GM20000 (cell line): Measurements from ENCODE around the gene BAD.

ENCODE experiments used
- DNase-seq: peaks from one replicate; pipeline ENCODE4 v3.0.0; 2012; ENCODE audit warnings: low spot score
- TF ChIP-seq, protein P1 (sequence below): IDR thresholded peaks from 2 replicates; pipeline ENCODE4 v1.5.1; 2012; ENCODE audit warnings: mild to moderate bottlenecking, control low read depth; ENCODE audit errors: extremely low read depth, missing control alignments

BAD gene

DNA sequence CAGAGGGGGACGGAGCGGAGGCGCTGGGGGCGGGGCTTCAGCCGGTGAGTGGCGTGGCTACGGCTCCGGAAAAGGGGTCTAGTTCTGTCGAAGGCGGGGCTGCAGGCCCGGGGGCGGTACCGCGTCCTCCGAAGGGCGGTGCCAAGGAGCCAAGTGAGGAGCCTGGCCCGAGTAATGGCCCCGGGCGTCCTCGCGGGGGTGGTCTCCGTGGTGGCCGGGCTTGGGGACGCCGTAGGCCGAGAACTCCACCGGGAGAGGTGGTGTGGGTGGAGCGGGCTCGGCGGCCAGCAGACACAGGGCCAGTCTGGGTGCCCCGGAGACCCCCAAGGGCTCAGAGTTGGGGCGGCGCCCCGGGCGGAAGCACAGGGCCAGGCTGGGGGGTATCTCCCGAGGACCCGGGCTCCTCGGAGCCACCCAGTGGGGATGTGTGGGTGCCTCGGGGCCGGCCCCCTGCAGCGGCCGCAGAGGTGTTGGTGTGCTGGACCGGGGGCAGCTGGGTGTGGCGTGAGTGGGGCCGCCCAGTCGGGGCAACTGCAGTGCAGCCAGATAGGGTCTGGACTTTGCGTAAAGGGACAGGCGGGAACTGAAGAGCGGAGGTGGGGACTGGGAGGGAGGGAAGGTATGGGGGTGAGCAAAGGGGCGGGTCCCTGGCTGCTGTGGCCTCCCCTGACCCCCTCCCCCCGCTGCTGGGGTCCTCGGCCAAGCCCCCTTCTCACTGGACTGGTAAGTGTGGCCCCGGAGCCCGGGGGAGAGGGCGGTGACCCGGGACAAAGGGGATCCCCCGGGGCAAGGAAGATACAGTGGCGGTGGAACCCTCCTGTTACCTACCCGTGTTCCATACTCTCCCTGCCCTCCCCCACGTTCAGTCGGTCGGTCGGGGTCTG is 42.7 kb downstream of the BAD start:
- TF ChIP-seq, protein P1, sequence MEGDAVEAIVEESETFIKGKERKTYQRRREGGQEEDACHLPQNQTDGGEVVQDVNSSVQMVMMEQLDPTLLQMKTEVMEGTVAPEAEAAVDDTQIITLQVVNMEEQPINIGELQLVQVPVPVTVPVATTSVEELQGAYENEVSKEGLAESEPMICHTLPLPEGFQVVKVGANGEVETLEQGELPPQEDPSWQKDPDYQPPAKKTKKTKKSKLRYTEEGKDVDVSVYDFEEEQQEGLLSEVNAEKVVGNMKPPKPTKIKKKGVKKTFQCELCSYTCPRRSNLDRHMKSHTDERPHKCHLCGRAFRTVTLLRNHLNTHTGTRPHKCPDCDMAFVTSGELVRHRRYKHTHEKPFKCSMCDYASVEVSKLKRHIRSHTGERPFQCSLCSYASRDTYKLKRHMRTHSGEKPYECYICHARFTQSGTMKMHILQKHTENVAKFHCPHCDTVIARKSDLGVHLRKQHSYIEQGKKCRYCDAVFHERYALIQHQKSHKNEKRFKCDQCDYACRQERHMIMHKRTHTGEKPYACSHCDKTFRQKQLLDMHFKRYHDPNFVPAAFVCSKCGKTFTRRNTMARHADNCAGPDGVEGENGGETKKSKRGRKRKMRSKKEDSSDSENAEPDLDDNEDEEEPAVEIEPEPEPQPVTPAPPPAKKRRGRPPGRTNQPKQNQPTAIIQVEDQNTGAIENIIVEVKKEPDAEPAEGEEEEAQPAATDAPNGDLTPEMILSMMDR, result no peak
- peak; percentile 98 for DNase-seq

DNA sequence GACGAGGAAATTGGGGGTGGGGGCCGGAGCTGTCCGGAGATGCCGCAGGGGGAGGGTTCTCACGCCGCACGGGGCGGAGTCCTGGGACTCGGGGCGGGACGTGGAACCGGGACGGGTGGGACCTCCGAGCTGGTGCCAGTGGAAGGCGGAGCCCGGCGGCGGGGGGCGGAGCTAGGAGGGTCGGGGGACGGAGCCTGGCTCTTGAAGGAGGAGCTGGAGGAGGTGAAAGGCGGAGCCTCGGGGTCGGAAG is 43.3 kb downstream of the BAD start:
- no peak for DNase-seq

DNA sequence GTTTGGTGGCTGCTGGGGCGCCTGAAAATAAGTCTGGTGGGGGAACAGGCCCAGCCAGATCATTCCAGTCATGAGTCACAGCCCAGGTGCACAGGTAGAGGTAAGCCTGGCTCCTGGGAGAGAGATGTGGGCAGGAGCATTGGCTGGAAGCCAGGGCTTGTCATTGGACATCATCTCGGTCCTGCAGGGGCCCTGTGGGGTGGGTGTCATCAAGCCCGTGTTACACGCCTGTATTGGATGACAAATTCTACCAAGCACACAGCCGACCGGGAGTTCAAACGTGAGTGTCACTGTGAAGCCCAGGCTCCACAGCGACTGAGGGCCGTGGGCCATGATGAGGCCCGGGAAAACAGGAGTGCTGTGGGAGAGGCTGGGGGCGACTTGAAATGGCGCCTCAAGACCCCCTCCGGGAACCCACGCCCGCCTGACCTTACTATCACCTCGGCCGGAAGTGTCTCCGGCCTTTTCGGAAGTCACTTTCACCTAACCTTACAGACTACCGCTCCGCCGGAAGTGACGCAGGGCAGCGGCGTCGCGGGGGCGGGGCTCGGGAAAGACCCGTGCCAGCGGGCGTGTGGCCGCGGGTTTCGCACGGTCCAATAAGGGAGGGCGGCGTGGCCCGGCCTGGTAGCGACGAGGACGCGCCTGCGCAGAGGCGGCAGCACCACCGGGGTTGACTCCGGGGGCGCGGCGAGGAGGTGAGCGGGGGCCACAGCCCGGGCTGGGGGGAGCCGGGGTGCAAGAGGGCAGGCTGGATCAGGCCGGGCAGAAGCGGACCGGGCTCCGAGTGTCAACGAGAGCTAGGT is 43.8 kb downstream of the BAD start, which contains the start of gene FKBP2:
TSS of gene FKBP2 (plus strand) at position 661 of the 806 bp plus-strand sequence. CDS start 1,293 bp downstream, outside the sequence.
- DNase-seq, result peak; percentile 96
- TF ChIP-seq, protein P1, result no peak

More for the DNA sequence above, 43.3 kb downstream of the BAD start:
- TF ChIP-seq, protein P1, result no peak

DNA sequence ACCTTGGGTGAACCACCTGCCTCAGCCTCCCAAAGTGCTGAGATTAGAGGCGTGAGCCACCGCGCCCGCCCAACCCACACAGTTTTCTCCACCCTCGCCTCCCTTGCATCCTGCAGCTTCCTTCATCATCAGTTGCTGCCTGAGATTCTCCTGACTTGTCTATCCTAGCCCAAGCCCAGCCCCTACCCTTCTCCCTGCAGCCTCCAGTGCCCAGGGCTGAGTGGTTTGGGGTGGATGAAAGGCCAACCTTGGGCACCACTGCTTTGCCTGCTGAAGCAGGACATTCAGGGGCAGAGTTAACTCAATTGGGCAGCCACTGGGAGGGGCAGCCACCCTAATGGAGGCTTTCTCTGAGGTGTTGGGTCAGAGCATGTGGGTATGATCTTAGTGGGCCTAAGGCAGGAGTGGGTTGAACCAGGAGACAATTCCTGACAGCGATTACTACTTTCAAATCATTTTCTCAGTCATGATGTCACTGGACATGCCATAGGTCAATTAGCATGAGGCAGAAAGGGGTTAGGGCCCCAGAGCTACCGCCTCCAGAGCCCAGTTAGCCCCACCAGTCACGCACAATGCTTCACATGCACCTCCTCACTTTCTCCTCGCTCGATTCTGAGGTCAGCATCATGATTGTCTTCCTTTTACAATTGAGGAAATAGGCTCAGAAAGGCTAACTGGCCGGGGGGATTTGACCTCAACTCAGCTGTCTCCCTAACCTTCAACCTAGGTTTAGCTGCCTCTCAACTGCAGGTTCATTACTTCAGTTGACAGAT is 44.6 kb downstream of the BAD start:
- peak; percentile 82 for DNase-seq

DNA sequence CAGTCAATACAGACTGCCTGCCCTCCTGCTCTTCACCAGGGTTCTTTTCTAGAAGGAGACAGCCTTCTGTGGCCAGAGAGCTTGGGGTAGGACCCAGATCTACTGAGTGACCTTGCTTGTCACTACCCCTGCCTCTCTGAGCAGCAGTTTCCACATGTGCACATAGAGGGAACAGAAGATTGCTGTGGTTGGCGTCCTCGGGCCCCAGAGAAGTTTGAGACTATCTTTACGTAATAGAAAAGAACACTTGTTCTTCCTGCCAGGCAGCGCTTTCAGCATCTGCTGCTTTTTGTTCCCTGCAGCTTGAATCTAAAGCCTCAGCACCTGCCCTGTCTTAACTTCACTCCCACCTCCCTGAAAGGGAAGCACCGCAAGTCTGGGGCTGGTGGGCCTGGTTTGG is 45.5 kb downstream of the BAD start:
- no peak for DNase-seq
- TF ChIP-seq, protein P1, result no peak

More for the DNA sequence above, 44.6 kb downstream of the BAD start:
- TF ChIP-seq, protein P1, result no peak

DNA sequence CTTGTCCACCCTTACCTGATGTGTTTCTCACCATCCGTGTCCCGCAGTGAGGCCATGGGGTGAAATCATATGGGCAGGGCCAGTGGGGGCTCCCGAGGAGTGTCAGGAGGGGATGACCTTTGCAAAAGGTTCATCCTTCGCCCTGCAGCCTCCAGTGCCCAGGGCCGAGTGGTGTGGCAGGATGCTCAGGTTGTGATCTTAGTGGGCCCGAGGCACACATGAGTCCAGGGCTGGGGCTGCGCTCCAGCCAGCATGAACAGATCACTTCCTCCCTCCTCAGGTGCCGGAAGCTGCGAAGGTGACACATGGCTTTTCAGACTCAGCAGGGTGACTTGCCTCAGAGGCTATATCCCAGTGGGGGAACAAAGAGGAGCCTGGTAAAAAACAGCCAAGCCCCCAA is 46.4 kb downstream of the BAD start:
- TF ChIP-seq, protein P1, result no peak
- no peak for DNase-seq
